Right kidney (tissue), 1 donor: ENCODE data around the gene TNFRSF1B.

Source experiments
- DNase-seq: peaks from one replicate; pipeline ENCODE4 v3.0.0-alpha.2; 2016

Gene TNFRSF1B

DNA sequence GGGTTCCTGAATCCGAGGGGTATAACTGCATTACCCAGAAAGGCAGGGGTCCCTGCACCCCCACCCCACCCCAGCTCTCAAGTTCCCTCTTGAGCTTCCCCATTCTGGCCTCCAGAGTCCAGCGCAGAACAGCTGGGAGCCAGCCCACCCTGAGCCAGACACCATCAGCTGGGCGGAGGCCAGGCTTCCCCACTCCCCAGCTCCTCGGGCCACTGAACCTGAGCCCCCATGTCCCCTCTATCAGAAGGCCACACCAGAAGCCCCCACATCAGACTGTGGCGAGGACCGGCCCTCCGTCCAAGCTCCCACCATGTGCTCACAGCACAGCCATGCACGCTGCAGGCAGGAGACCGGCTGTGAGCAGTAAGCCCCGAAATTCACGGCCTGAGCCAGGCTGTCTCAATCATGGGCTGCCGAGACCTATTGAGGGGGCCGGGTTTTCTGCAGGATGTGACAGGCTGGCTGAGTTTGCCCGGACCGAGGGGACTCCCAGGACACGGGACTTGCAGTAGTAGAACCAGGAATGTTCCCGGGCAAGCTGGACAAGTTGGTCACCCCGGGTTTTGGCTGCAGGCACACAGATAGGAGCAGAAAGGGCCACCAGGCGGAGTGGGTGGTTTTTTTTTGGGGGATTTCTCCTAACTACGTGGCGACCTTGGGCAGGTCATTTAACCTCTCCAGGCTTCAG lies 25.5 kb upstream of the TNFRSF1B start:
- DNase-seq, result peak; percentile 32

DNA sequence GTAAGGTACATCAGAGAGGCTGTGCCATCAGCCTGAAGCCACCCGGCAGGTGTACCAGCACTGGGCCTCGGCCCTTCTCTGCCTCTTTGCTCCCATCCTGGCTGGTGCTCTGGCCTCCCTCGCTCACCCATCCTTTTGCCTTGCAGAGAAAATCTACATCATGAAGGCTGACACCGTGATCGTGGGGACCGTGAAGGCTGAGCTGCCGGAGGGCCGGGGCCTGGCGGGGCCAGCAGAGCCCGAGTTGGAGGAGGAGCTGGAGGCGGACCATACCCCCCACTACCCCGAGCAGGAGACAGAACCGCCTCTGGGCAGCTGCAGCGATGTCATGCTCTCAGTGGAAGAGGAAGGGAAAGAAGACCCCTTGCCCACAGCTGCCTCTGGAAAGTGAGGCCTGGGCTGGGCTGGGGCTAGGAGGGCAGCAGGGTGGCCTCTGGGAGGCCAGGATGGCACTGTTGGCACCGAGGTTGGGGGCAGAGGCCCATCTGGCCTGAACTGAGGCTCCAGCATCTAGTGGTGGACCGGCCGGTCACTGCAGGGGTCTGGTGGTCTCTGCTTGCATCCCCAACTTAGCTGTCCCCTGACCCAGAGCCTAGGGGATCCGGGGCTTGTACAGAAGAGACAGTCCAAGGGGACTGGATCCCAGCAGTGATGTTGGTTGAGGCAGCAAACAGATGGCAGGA lies 24.5 kb upstream of the TNFRSF1B start:
- no peak for DNase-seq

DNA sequence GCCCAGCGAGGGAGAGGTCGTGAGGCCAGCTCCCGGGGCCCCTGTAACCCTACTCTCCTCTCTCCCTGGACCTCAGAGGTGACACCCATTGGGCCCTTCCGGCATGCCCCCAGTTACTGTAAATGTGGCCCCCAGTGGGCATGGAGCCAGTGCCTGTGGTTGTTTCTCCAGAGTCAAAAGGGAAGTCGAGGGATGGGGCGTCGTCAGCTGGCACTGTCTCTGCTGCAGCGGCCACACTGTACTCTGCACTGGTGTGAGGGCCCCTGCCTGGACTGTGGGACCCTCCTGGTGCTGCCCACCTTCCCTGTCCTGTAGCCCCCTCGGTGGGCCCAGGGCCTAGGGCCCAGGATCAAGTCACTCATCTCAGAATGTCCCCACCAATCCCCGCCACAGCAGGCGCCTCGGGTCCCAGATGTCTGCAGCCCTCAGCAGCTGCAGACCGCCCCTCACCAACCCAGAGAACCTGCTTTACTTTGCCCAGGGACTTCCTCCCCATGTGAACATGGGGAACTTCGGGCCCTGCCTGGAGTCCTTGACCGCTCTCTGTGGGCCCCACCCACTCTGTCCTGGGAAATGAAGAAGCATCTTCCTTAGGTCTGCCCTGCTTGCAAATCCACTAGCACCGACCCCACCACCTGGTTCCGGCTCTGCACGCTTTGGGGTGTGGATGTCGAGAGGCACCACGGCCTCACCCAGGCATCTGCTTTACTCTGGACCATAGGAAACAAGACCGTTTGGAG lies 23.7 kb upstream of the TNFRSF1B start:
- no peak for DNase-seq

DNA sequence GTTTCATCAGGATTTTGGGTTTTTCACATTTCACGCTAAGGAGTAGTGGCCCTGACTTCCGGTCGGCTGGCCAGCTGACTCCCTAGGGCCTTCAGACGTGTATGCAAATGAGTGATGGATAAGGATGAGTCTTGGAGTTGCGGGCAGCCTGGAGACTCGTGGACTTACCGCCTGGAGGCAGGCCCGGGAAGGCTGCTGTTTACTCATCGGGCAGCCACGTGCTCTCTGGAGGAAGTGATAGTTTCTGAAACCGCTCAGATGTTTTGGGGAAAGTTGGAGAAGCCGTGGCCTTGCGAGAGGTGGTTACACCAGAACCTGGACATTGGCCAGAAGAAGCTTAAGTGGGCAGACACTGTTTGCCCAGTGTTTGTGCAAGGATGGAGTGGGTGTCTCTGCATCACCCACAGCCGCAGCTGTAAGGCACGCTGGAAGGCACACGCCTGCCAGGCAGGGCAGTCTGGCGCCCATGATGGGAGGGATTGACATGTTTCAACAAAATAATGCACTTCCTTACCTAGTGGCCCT lies 23.1 kb upstream of the TNFRSF1B start:
- no peak for DNase-seq

DNA sequence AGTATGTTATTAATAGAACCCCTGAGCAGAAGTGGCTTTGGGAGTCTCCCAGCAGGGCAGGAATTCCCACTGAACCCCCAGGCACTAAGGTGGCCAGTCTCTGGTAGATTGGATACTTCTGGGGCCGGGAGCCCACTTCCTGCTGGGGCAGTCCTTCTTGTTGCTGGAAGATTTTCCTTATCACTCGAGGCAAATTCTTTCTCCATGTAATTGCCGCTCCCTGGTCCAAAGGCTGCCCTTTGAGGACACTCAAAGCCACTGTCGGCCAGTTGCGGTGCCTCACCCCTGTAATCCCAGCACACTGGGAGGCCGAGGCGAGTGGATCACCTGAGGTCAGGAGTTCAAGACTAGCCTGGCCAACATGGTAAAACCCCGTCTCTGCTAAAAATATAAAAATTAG lies 22.6 kb upstream of the TNFRSF1B start:
- no peak for DNase-seq

DNA sequence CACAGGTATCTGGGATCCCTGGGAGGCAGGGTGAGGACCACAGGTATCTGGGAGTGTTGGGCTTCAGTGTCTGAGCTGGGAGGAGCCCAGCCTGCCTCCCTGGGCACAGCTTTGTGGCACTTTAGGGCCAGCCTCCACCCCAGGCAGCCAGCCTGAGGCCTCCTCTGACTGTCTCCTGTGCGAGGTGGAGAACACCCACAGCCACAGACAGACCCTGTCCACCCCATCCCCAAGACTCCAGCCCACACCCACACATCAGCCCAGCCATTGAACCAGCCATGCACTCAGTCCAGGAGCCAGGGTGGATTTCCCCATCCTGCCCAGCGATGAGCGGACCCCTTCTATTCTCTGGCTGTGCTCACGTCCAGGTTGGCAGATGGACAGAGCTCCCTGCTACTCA lies 21.8 kb upstream of the TNFRSF1B start:
- DNase-seq, result no peak

DNA sequence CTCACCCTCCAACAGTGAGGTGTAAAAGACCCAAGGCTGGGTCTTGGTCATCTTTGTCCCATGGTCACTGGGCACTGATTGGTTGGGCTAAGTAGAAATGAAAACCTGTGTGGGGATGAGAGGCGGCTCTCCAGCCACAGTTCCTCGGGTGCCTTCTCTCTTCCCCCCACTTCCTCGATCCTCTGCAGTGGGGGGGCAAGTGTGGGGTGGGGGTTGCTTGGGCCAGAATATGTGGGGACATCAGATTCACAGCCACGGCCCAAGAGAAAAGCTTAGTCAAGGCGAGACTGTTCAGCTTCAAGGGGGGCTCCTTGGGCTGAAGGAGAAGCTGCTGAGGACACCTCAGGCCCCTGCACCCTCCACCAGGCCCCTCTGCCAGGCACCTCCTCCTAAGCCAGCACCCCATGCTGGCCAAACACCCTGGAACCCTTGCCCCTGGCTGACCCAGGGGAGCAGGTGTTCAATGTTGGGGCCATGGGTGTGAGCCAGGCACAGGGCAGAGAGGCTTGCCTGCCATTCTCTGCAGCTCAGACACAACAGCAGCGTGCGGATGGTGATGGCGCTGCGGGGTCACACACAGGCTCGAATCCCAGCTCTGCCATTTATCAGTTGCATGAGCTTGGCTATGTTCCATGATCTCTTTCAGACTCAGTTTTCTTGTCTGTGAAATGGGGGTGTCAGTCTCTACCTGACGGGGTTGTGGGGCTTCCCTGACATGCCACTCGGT lies 21.0 kb upstream of the TNFRSF1B start:
- DNase-seq, result no peak

DNA sequence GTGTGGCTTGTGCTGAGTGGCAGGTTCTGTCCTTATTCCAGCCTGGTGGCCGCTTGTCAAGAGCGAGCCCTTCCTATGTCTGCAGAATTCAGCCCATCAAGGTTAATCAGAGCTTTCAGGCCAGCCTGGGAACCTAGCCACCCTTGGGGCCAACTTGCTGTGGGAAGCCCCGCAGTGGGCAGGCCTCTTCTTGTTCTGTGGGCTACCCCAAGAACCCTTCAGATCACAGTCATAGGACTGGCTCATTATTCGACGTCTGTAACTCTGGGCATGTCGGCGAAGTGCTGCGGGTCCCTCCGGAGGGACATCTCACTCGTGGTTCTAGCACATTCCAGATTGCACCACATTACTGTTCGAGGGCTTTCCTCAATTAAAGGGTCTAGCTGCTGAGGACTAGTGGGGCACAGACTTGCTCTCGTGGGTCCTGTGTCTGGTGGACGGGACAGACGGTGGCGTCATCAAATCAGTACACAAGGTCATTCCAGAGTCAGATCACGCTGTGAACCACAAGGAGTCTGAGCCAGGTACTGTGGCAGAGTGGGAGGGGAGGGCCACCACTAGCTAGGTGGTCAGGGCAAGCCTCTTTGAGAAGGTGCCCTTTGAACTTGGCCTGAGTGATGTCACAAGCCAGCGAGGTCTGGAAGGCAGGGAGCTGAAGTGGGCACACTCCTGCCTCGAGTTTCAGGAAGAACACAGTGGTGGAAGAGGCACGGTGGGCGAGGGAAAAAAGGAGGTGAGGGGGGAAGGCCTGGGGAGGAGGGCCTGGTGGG lies 20.3 kb upstream of the TNFRSF1B start:
- DNase-seq, result no peak

DNA sequence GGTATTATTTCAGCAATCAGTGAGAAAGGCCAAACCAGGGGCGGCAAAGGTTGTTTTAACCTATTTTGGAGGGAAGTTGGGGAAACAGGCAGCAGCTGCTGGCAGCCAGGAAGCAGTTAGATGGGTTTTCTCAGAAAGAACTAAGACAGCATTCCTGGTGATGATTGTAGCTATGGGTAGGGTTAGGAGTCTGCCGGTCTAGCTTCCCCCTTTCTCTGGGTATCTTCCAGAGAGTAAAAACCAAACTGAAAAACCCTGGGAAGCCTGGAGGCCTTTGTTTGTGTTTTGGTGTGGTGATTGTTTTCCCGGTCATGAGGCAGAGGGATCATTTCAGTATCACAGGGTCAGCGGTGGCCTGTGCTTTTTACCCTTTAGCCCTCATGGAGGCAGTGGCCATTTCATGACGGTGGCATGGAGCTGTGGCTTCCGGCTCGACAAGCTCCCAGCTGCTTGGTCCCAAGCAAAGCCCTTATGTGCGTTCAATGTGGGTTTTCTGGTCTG lies 19.5 kb upstream of the TNFRSF1B start:
- no peak for DNase-seq

DNA sequence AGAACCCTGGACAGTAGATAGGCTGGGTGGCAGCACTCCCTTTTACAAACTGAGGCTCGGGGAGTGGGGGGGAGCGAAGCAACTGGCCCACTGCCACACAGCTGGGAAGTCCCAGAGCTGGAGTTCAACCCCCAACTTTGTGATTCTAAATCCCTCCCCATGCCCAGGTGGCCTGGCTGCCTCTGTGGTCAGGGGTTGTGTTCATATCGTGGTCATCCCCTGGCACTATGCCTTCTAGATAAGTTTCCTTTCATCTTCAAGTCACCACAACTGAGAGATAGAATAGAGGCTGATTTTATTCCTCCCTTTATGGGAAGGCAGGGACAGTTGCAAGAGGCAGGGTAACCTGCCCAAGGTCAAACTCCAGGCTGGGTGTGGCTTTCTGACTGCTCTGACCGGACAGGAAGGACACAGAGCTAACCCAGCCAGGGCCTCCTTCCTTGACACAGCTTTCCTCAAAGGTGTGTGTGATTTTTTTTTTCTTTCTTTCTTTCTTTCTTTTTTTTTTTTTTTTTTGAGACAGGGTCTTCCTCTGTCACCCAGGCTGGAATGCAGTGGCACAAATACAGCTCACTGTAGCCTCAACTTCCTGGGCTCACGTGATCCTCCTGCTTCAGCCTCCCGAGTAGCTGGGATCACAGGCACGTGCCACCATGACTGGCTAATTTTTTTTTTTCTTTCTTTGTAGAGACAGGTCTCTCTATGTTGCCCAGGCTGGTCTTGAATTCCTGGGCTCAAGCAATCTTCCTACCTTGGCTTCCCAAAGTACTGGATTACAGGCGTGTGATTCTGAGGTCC lies 18.4 kb upstream of the TNFRSF1B start:
- no peak for DNase-seq

DNA sequence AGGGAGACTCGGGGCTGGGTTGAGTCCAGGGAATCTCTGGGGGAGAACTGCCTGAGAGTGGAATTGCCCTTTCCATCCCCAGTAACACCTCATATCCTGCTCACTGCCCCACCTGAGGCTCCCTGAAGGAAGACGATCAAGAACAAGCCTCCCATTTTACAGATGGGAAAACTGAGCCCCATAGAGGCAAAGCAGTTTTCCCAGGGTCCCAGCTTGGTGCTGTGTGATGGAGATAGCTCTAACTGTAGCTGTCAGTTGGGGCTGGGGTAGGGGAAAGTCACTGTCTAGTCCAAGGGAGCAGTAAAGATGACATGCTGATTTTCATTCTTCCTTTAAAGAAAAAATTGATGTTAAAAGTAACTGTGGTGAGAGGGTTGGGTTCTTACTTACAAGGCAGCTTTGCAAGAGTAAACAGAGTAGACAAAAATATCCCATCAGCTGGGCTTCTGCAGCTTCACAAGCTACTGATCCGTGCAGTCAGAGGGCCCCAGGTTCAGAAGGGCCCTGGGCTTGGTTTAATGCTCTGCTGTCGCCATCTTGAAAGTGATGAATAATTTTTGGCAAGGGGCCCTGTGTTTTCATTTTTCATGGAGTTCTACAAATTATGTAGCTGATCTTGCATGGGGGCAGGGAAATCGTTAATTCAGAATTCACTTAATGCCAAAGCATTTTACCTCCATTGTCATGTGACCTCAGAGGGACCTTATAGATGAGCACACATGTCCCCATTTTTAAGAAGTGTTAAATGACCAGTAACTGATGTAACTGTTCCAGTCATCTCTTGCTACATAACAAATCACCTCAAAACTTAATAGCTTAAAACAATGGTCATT lies 17.6 kb upstream of the TNFRSF1B start:
- no peak for DNase-seq

DNA sequence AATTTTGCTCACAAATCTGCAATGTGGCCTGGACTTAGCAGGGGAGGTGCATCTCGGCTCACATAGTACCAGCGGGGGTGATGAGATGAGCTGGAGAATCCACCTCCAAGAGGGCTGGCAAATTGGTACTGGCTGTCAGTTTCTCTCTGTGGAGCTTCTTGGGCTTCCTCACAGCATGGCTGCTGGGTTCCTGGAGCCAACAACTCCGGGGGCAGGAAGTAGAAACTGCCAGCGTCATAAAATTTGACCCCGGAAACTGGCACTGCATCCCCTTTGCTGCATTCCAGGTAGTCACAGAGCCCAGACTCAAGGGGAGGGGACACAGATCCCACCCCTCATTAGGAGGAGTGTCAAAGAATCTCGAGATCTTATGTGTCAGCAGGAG lies 17.0 kb upstream of the TNFRSF1B start:
- no peak for DNase-seq

DNA sequence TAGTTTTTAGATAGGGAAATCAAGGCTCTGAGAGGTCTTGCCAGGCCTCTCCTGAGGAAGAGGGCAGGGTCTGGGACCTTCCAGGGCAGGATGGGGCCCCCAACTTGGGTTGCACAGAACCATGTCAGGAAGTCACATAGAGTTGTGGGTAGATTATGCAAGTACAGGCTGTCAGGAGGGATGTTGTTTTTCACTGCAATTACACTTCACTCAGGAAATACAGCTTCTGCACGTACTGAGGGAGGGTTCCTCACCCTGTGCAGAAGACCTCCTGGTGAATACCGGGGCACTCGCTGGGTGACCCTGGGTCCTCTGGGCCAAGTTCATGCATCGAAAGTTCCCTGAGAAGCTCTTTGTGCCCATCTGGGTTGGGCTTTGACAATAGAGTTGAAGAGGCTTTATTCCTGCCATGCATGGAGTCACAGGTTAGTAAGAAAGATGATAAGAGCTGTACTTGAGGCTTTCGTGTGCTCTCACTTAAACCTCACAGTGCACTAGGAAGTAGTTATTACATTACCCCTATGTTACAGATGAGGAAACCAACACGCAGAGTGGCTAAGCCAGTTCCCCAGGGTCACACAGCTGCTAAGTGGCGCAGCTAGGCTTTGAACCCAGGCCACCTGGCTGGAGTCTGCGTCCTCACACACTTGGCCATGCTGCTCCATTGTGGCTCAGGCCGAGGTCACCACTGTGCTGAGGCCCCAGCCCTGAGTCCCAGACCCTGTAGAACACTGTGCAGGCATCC lies 16.2 kb upstream of the TNFRSF1B start:
- DNase-seq, result no peak

DNA sequence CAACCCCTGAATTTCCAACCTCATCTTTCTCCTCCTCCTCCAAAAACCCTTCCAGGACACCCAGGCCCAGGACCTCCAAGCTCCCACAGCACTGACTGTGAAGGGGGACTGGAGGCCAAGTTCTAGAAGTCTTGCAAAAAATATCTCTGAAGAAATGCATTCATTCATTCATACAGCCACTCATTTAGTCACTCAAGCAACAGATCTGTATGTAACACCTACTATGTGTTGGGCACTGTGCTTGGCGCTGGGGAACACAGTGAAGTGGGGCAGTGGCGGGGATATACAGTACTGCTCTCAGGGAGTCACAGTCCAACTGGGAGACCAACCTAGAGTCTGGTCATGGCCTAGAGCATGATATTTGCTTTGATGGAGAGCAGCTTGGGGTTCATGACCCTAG lies 15.3 kb upstream of the TNFRSF1B start:
- no peak for DNase-seq

DNA sequence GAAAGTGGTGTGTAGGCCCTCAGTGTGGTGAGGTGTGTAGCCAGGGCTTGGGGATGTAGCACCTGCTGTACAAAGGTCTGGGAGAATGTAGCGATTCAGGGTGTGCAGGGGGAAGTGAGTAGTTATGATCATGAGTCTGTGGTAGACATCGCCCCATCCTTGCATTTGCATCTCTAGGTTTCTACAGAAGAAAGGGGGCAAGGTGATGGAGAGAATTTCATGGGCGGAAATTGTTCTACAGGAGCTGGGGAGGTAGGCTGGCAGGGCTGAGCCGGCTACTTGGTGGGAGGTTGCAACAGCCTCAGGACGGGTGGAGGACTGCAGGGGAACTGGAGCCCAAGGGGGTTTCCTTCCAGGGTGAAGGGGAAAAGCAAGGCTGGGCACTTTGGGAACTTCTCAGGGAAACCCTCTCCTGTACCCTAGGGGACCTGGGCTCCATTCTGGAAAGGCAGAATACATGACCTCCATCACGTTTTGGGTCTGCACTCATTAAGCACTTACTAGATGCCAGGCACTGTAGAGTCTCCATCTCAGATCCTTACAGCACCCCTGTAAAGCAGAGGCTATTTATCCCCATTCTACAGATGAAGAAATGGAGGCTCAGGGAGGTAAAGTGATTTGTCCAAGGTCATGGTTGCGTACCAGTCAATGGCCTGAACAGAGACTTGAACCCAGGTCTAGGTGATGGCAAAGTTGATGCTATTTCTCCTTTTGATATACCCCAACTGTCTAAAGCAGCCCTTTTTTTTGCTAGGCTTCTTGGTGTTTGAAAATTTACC lies 14.5 kb upstream of the TNFRSF1B start:
- no peak for DNase-seq

DNA sequence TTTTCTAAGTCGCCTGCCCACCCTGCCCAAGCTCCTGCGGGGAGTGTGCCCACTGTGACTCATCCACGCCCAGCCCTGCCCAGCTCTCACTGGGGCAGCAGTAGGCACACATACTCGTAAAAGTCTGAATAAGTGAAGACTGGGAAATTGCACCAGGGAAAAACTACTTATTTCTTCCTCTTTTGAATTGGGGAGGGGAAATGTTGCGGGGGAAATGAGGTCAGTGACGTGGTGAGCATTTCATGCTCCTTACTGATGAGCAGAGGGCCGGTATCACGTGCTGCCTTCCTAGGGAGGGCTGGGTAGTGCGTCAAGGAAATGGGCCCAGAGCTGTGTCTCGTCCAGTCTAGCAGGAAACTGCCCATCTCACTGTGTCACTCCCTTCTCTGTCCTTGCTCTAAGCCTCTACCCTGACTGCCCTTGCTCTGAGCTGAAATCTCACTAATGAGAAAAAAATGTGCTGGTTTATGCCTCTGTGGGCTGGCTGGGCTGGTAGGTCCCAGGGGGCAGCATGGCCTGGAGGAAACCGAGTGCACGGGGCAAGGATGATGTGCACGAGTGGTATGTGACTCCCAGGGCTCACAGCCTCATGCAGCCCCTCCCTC lies 13.5 kb upstream of the TNFRSF1B start:
- no peak for DNase-seq

DNA sequence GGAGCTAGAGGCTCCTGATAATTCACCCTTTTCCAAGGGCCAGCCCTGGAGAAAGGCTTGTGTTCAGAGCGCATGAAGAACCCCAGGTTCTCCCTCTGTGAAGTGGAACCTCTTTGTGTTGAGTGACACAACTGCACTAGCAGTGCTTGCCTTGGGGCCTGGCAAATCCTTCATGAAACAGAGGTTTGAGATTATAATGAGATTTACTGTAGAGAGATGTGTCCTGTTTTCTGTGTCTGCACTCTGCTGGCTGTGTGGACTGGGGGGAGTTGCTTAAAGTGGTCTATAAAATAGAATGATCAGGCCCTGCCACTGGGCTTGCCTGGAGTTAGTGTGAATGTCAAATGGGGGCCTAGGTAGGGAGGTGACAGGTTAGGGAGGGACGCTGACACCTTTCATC lies 11.5 kb upstream of the TNFRSF1B start:
- no peak for DNase-seq
